Activated gamma-delta T cell treated with anti-CD3 and anti-CD28 coated beads, Interleukin-2, amount 50 U/mL, for 16 hours (primary cell): ENCODE results near the gene ANKRD30A.
"Not testable (repeated sequence)": the region's sequence is repeated elsewhere in the genome, so short reads cannot be mapped to it uniquely, and the experiment has no call there.

Experiments
- DNase-seq: peaks from one replicate; pipeline ENCODE4 v3.0.0-alpha.2; 2020; ENCODE audit warnings: low read depth

ANKRD30A gene

DNA sequence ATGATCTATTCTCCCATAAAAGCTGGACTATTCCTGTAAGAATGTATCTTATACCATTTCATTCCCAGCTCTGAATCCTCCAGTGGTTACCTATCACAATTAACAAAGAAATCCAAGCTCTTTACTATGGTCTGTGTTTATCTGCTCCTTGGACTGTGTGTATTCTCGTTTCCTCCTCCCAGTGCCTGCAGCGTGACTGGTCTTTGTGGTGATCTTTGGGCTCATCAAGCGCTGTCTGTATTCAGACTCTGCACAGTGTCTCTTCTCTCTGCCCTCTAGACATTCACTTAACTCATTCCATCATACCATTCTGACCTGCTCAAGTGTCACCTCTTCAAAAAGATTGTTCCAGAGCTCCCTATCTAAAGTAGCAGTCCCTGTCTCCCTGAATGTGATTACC lies 130.4 kb downstream of the ANKRD30A start:
- DNase-seq = not testable (repeated sequence)

DNA sequence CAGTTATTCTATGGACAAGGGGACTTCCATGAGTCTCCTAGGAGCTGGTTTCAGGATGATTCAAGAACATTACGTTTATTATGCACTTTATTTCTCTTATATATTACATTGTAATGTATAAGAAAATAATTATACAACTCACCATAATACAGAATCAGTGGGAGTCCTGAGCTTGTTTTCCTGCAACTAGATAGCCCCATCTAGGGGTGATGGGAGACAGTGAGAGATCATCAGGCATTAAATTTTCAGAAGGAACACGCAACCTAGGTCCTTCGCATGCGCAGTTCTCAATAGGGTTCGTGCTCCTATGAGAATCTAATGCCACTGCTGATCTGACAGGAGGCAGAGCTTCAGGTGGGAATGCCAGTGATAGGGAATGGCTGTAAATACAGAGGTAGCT lies 137.9 kb downstream of the ANKRD30A start:
- no peak for DNase-seq

- DNase-seq = no peak
Observed at GRCh38 chr10:37268266-37268665, 142.9 kb downstream of the ANKRD30A start.

DNA sequence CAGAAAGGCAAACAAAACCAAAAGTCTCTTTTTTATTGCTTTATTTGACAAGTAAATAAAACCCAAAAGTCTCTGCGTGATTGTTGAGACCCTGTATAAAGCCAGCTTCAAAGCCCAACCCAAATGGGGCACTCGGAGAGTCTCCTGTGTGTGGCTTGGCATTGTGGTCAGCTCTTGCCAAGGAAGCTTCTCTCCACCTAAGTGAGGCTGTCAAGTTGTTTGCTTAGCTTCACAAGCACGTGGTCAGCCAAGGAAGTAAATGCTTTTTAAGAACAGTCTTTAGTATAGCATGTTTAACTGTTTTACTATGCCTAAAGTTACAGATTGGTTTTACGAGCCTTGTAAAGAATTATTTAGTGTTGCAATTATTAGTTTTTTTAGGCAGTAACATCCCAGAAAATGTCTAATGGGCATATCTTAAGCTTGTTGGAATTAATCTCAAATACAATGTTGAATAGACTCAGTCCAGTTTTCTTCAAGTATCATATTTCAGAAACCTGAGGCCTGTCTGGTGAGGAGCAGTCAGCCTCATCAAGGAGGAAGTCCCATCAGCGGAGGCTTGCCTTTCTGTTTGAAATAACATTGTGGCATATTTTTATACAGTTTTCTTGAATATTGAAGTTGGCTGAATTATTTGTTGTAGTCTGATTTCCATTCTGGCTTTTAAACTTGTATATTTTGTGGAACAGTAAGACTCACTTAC lies 144.3 kb downstream of the ANKRD30A start:
- no peak for DNase-seq

DNA sequence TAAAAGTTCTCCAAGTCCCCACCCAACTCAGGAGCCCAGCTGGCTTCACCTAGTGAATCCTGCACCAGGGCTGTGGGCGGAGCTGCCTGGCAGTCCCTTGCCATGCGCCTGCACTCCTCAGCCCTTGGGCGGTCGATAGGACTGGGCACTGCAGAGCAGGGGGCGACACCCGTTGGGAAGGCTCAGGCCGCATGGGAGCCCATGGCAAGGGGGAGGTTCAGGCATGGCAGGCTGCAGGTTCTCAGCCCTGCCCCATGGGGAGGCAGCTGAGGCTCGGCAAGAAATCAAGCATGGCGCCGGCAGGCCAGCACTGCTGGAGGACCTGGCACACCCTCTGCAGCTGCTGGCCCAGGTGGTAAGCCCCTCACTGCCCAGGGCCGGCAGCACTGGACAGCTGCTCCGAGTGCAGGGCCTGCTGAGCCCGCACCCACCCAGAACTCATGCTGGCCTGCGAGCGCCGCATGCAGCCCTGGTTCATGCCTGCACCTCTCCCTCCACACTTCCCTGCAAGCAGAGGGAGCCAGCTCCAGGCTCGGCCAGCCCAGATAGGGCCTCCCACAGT lies 149.9 kb downstream of the ANKRD30A start:
- no peak for DNase-seq

DNA sequence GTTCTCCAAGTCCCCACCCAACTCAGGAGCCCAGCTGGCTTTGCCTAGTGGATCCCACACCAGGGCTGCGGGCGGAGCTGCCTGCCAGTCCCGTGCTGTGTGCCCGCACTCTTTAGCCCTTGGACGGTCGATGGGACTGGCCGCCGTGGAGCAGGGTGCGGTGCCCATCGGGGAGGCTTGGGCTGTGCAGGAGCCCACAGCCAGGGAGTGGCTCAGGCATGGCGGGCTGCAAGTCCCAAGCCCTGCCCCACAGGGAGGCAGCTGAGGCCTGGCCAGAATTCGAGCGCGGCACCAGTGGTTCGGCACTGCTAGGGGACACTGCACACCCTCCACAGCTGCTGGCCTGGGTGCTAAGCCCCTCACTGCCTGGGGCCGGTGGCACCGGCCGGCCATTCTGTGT lies 159.7 kb downstream of the ANKRD30A start:
- no peak for DNase-seq

GRCh38 chr10:37289833-37290464 lies 164.6 kb downstream of the ANKRD30A start:
- no peak for DNase-seq

GRCh38 chr10:37301271-37301670 lies 175.9 kb downstream of the ANKRD30A start:
- DNase-seq = no peak

DNA sequence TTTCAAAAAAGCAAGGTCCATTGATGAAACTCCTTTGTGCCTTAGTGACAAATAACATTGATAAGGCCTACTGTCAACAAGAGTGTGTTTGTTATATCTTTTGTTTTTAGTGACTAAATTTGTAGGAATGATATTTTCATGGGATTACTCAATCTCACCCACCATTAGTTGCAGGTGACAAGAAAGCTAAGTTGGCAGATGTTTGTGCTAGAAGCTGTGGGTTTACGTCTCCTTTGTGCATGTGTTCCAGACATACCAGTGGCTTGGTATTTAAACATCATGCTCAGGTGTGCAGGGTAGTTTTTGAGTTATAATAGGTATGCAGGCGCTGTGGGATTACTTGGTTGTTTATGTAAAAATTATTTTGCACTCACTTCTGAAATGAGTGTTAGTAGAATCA lies 178.6 kb downstream of the ANKRD30A start:
- DNase-seq = no peak

- no peak for DNase-seq
Observed at GRCh38 chr10:37314350-37314749, 189.0 kb downstream of the ANKRD30A start.

DNA sequence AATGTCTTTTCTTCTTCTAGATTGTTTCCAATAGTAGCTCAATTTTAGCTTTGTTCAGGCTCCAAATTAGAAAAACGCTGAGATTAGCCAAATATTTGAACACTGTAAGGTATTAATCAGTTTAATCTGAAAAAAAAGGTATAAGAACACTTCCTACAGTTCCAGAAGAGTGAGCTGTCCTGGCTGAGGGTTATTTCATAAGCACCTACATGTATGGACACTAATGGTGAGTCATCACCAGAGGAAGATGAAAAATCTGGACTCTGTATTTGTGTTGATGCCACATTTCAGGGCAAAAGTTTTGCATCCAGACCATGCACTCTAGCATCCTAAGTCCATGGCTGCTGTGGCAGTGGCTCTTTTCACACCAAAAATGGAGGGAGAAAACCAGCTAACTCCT lies 189.5 kb downstream of the ANKRD30A start:
- DNase-seq = no peak

GRCh38 chr10:37344413-37344812 lies 219.0 kb downstream of the ANKRD30A start:
- no peak for DNase-seq

GRCh38 chr10:37379991-37380390 lies 254.6 kb downstream of the ANKRD30A start:
- DNase-seq = no peak

DNA sequence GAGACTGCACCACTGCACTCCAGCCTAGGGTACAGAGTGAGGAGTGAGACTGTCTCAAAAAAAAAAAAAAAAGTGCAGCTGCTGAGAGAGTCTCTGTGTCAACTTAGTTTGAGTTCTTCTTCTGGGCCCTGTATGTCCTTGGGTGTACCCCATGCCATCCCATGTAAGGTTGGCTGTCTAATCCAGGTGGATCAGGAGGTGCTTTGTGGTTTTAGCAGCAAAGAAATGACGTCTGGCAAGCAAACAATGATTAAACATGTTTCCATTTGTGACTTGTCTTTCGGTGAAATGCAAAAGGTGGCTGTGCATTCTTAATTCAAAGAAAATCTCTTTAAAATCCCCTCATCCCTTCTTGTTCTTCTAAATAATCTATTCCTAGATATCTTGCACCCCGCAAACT lies 255.9 kb downstream of the ANKRD30A start:
- DNase-seq = no peak

- DNase-seq = no peak
Observed at GRCh38 chr10:37384923-37385322, 259.5 kb downstream of the ANKRD30A start.

GRCh38 chr10:37390926-37391325 lies 265.5 kb downstream of the ANKRD30A start:
- no peak for DNase-seq

GRCh38 chr10:37400774-37401173 lies 275.4 kb downstream of the ANKRD30A start:
- DNase-seq = not testable (repeated sequence)

DNA sequence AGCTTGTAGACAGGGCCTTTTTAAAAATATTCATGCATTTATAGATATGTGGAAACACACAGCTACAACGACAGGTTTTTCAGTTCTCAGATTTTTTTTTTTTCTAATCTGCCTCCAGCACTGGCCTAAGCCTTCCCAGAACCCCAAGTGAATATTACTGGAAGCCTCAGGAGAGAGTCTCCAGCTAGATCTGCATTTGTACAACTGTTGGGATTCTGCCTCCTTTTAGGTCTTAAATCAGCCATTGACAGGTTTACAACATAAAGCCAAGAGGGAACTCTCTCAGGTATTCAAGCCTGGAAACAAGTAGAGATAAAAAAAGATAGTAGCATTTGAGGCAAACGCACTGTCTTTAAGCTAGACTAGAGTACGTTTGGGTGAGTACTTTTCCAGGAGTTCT lies 275.8 kb downstream of the ANKRD30A start:
- no peak for DNase-seq

- no peak for DNase-seq
Observed at GRCh38 chr10:37403776-37404175, 278.4 kb downstream of the ANKRD30A start.
